Activated CD8-positive, alpha-beta memory T cell treated with anti-CD3 and anti-CD28 coated beads, Interleukin-2, amount 50 U/mL, for 4 hours (primary cell): Measurements from ENCODE around the gene FFAR4.
"Not testable (repeated sequence)": the region's sequence is repeated elsewhere in the genome, so short reads cannot be mapped to it uniquely, and the experiment has no call there.

Source experiments
- DNase-seq: peaks from one replicate; pipeline ENCODE4 v3.0.0-alpha.2; 2020

Gene FFAR4

GRCh38 chr10:93566435-93567276 is at the start of gene FFAR4:
FFAR4 (plus strand) TSS chr10:93566665; CDS start chr10:93566721, 56 bp downstream.
- DNase-seq = no peak

DNA sequence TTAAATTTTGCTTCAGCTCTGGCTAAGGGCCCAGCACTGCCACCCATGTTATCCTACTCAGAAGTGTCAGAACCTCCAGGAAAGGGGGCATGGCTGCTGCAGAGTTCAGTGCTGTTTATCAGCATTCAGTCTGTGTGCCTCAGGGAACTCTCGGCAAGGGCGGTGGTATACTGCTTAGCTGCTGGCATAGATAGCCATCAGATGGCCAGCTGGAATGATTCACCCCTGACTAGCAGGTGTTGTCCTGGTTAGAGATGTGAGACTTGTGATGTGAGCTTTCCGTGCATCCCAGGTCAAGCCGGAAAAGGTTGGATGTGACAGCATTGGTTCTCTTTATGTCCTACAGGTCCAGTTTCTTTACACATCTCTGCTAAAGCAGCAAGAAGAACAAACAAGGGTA is 47.9 kb upstream of the FFAR4 start:
- DNase-seq = no peak

DNA sequence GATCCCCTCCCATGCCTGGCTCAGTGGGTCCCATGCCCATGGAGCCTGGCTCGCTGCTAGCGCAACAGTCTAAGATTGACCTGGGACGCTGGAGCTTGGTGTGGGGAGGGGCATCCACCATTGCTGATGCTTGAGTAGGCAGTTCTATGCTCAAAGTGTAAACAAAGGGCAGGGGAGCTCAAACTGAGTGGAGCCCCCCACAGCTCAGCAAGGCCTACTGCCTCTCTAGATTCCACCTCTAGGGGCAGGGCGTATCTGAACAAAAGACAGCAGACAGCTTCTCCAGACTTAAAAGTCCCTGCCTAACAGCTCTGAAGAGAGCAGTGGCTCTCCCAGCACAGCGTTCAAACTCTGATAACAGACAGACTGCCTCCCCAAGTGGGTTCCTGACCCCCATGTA is 31.2 kb upstream of the FFAR4 start:
- DNase-seq = no peak

- not testable (repeated sequence) for DNase-seq
These were observed 25.6 kb upstream of the FFAR4 start for GRCh38 chr10:93540871-93541270.

DNA sequence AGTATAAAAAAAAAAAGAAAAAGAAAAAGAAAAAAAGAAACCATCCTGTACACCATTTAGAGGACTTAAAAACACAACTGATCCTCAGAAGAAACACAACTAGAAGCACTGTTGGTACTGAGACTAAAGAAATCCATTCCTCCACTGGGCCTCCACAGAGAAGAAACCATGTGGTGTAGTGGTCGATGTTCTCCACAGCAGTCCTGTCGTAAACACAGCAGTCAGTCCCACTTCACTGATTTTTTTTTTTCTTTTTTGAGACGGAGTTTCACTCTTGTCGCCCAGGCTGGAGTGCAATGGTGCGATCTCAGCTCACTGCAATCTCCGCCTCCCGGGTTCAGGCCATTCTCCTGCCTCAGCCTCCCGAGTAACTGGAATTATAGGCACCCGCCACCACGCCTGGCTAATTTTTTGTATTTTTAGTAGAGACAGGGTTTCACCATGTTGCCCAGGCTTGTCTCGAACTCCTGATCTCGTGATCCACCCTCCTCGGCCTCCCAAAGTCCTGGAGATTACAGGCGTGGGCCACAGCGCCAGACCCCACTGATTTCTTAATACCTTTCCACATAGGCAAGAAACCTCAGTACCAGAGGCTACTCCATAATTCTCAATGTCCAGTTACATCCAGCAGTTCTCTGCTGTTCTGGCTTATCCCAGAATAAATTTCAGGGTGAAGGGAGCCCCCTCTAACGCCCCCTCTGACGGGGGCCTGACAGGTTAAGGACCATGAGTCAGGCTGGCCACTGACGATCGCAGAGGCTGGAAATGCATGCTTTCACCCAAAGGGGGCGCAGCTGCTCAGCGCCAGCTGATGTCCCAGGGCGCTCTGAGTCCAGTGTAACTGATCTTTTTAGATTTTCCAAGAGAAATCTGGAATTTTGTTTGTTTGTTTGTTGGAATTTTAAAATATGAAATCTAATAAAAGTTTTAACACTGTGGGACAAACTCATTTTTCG is 24.8 kb upstream of the FFAR4 start:
- DNase-seq = no peak

GRCh38 chr10:93542358-93542791 is 24.1 kb upstream of the FFAR4 start:
- DNase-seq = no peak

DNA sequence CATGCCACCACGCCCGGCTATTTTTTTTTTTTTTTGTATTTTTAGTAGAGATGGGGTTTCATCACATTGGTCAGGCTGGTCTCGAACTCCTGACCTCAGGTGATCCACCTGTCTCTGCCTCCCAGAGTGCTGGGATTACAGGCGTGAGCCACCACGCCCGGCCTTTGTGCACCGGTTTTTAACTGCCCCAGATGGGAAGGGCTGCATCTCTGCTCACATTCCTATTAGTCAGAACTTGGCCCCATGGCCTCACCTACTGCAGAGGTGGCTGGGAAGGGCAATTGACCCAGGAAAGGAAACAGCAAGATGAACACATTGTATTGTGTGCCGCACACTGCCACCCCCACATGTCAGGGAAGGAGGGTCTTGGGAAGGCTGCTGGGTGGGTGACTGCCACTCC is 19.5 kb upstream of the FFAR4 start:
- not testable (repeated sequence) for DNase-seq

DNA sequence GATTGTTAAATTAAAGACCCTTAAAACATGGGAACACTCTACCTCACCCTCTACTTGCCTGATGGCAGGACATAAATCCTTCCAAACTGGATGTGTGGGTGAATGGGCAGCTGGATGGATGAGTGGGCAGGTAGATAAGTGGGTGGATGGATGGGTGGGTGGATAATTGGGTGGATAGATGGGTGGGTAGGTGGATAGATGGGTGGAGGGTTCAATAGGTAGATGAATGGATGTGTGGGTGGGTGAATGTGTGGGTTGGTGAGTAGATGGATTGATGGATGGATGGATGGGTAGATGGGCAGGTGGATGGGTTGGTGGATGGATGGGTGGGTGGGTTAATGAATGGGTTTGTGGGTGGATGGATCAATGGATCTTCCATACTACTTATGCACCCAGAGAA is 18.9 kb upstream of the FFAR4 start:
- no peak for DNase-seq

DNA sequence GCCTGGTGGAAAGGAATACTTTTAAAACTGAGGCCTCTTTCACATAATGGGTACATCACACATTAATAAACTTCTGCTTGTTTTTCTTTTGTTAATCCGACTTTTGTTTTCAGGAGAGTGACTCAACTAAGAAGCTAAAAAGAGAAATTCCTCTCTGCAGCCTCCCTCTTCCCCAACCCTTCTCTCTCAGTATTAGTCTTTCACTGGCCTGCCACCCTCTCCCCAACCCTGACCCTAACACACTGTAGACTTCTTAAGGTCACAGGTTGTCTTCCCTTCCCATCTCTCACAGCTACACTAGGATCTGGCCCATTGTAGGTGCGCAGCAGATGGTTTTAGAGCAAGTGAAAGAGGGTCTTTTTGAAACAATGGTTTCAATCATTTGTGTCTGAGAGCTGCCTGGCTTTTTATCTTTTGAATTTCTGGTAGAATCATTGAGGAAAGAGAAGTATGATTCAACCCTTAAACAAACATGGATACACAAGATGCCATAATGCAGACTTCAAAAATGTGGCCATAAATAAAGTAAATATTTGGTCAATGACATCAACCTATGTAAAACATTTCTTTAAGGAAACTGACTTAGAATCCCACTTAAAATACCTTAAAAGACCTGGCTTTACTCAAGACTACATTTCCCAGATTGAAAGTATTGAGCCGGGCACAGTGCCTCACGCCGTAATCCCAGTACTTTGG is 17.9 kb upstream of the FFAR4 start:
- no peak for DNase-seq

GRCh38 chr10:93550606-93551005 is 15.9 kb upstream of the FFAR4 start:
- DNase-seq = no peak

DNA sequence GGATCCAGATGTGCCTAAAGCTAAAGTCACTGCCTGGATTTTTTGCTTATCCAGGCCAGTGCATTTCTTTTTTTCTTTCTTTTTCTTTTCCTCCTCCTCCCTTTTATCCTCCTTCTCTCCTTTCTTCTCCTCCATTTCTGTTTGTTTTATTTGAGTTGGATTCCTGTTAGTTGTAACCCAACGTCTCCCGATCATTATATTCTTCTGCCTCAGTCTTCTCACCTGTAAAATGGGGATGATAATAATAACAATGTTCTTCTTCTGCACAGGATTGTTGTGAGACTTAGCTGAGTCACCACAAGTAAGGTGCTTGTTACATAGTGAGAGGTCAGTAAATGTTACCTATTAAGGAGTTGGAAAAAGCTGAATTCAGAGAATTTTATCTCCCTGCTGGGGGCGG is 13.7 kb upstream of the FFAR4 start:
- no peak for DNase-seq

DNA sequence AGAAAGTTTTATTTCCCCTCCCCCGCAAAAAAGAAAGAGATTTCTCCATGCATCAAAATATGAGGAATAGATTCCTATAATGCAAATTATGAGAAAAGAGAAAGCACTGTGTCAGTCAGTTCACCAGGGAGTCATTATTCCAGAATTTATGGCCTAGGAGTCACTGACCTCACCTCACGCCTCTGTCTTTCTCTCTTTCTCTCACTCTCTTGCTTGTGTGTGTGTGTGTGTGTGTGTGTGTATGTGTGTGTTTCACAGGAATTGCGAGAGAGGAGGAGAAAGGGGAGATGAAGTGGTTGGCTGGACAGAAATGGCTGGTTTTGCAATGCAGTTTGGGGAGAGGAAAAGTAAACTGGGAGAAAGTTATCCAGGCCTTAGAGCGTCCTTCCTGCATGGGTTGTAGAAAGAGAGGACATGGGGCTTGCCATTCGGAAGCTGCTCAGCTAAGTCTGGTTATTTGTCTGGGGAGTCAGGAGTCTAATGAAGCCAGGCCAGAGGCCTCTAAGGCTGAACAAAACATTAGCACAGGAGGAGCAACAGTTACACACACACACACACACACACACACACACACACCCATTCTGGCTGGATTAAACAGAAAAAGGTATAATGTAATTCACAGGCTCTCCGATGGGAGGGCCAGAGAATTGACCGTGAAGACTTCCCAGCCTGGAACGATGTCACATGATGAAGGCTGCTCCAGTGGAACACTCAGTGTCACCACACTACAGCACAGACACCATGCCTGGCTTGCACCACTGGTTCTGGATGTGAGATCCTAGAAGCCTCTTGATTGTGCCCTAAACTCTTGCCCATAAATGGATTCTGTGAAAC is 12.8 kb upstream of the FFAR4 start:
- DNase-seq = no peak

- no peak for DNase-seq
These were observed 12.2 kb upstream of the FFAR4 start for GRCh38 chr10:93554316-93554663.

- DNase-seq = peak; percentile 29
These were observed 11.6 kb upstream of the FFAR4 start for GRCh38 chr10:93554760-93555432.

DNA sequence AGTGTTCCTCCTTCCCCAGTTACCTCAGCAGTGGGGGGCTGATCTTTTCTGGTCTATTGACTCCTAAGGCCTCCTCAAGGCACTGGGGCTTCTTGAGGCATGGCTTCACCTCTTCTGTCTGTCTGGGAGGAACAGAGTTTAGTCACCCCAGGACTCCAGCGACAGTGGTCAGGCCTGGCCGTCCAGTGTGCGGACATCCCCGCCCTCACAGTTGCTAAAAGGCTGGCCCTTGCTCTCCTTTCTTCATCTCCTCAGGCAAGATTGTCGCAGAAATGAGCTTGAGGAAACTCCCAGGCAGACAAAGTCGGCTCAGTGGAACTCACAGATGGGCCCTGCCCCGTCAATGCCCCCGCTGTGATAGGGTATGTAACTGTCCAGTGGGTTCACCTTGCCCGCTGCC is 7.0 kb upstream of the FFAR4 start:
- no peak for DNase-seq

GRCh38 chr10:93560541-93560940 is 5.9 kb upstream of the FFAR4 start:
- no peak for DNase-seq

GRCh38 chr10:93565446-93565845 is 1.0 kb upstream of the FFAR4 start:
- DNase-seq = no peak

GRCh38 chr10:93567277-93568104 is 1.0 kb downstream of the FFAR4 start:
- no peak for DNase-seq

DNA sequence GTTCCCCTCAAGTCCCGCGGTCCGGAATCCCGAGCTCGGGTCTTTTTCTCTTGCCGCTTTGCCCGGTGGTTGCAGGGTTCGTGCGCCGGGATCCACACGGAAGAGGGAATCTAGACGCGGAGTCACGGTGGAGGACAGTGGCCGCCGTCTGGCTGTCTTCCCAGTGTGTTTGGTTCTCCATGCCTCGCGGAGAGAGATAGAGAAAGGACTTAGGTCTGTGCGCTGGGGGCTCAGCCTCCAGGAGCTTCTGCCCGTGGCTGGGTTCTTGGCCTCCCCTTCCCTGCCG is 1.6 kb downstream of the FFAR4 start:
- no peak for DNase-seq

DNA sequence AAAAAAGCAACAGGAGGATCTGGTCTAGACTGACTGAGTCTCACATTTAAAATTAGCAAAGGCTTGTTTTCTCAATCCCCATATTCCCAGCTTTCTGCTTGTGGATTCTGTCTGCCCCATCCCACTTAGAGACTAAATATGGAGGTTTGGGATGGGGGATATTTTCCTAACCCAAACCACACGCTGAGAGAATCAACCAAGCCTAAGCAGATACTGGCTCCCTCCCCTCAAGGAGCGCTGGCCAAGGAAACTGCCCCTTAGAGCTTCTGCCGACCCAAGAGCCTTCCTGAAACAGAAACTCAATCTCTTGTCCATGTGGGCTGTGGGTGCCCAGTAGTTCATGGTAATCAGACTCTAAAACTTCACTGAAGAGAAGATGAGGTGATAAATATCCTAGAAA is 3.9 kb downstream of the FFAR4 start:
- DNase-seq = no peak

GRCh38 chr10:93572606-93573005 is 6.1 kb downstream of the FFAR4 start:
- no peak for DNase-seq
